Endothelial cell (in vitro differentiated cells): ENCODE results near the gene INO80E. TPM values are rescaled to one million over a fixed set of nuclear protein-coding genes. Genes with fewer than 3 reads are reported as not detected.
A peak's percentile ranks its signal among the peaks of the same experiment; 100 is the strongest.

Source experiments
- DNase-seq: peaks from one replicate; pipeline ENCODE4 v3.0.0; 2021; ENCODE audit warnings: low spot score
- H3K27ac Mint-ChIP-seq: one replicate; pipeline ENCODE4 v1.8.0; 2021; ENCODE audit warnings: mixed read lengths, inconsistent platforms; ENCODE audit not compliant: unreplicated experiment
- H3K27me3 Mint-ChIP-seq: one replicate; pipeline ENCODE4 v1.8.0; 2021; ENCODE audit warnings: mild to moderate bottlenecking, moderate library complexity, mixed read lengths, inconsistent platforms; ENCODE audit not compliant: unreplicated experiment
- H3K36me3 Mint-ChIP-seq: one replicate; pipeline ENCODE4 v1.8.0; 2021; ENCODE audit warnings: mild to moderate bottlenecking, low read depth, mixed read lengths, inconsistent platforms; ENCODE audit not compliant: unreplicated experiment
- H3K4me1 Mint-ChIP-seq: one replicate; pipeline ENCODE4 v1.8.0; 2021; ENCODE audit warnings: mild to moderate bottlenecking, mixed read lengths, inconsistent platforms; ENCODE audit not compliant: unreplicated experiment
- H3K4me3 Mint-ChIP-seq: one replicate; pipeline ENCODE4 v1.8.0; 2021; ENCODE audit warnings: mild to moderate bottlenecking, mixed read lengths, inconsistent platforms; ENCODE audit not compliant: unreplicated experiment
- H3K9me3 Mint-ChIP-seq: one replicate; pipeline ENCODE4 v1.8.0; 2021; ENCODE audit warnings: mixed read lengths, inconsistent platforms; ENCODE audit not compliant: unreplicated experiment
- CTCF ChIP-seq: fragments of 200-600 bp; sonication (generic); IDR thresholded peaks from one replicate; pipeline ENCODE4 v1.5.0; 2021; ENCODE audit warnings: antibody characterized with exemption; ENCODE audit not compliant: unreplicated experiment
- total RNA-seq: library from RNA; stranded (reverse); fragmentation: NEBNext Ultra II Directional; extraction: Animal tissue kit (Norgen Biotek cat#: 25700); gene quantifications from one replicate; pipeline ENCODE4 v1.2.1, GENCODE V29; 2021; ENCODE audit not compliant: unreplicated experiment

INO80E gene
- total RNA-seq, 1 donor from 2014 or later = 94.4 TPM

GRCh38 chr16:29991571-29991904, 4.5 kb upstream of the INO80E start:
- Mint-ChIP-seq H3K4me1 (peaks cover 53% of the 10 kb centered on the region), H3K9me3 (no peaks in the 10 kb centered on the region), H3K27me3 (peaks cover 30% of the 10 kb centered on the region), H3K27ac (no peak overlapping the region), H3K4me3 (no peak overlapping the region), H3K36me3 (peaks cover 54% of the 10 kb centered on the region)
- DNase-seq = no peak
- TF ChIP-seq CTCF = no peak

- DNase-seq = no peak
- peaks cover 35% of the 10 kb centered on the region for H3K27me3 Mint-ChIP-seq
- H3K9me3 Mint-ChIP-seq = no peaks in the 10 kb centered on the region
- peaks cover 59% of the 10 kb centered on the region for H3K4me1 Mint-ChIP-seq
- TF ChIP-seq CTCF = no peak
- peaks cover 55% of the 10 kb centered on the region for H3K36me3 Mint-ChIP-seq
- H3K27ac Mint-ChIP-seq = peak overlapping the region; percentile 86
- peak overlapping the region; percentile 84 for H3K4me3 Mint-ChIP-seq
Observed at GRCh38 chr16:29992344-29992967, 3.6 kb upstream of the INO80E start.

GRCh38 chr16:29993191-29993902, 2.7 kb upstream of the INO80E start:
- TF ChIP-seq CTCF = no peak
- Mint-ChIP-seq H3K36me3 (peaks cover 52% of the 10 kb centered on the region), H3K9me3 (no peaks in the 10 kb centered on the region), H3K27ac (no peak overlapping the region), H3K4me3 (no peak overlapping the region), H3K4me1 (peaks cover 56% of the 10 kb centered on the region), H3K27me3 (peaks cover 37% of the 10 kb centered on the region)
- DNase-seq = no peak

GRCh38 chr16:29993903-29994599, 2.0 kb upstream of the INO80E start:
- H3K4me3 Mint-ChIP-seq = peak overlapping the region; percentile 96
- no peak for DNase-seq
- TF ChIP-seq CTCF = no peak
- peaks cover 57% of the 10 kb centered on the region for H3K4me1 Mint-ChIP-seq
- H3K27me3 Mint-ChIP-seq = peaks cover 39% of the 10 kb centered on the region
- peaks cover 52% of the 10 kb centered on the region for H3K36me3 Mint-ChIP-seq
- peak overlapping the region; percentile 81 for H3K27ac Mint-ChIP-seq
- no peaks in the 10 kb centered on the region for H3K9me3 Mint-ChIP-seq
